Small intestine (tissue), 7 donors: Measurements from ENCODE around the gene MEIS2. TPM values are rescaled to one million over a fixed set of nuclear protein-coding genes. Genes with fewer than 3 reads are reported as not detected.

ENCODE experiments used
- DNase-seq, 2 donors: peaks; one replicate each; pipeline versions ENCODE4 v3.0.0 to v3.0.0-alpha.2; 2013
- FAIRE-seq: peaks from 2 replicates; lab custom pipeline; 2012; peaks lifted over from hg19 to GRCh38; lab: Jason Lieb, UNC
- H3K27ac ChIP-seq, 3 donors: one replicate each; pipeline ENCODE4 v1.5.1; 2013; ENCODE audit warnings: low read length in 2 of 3, mild to moderate bottlenecking in 2 of 3, control low read depth in 1 of 3, inconsistent platforms in 1 of 3, low read depth in 1 of 3, moderate library complexity in 1 of 3
- H3K27me3 ChIP-seq, 3 donors: one replicate each; pipeline ENCODE4 v1.6.1; 2013; ENCODE audit warnings: low read length in 3 of 3, inconsistent platforms in 1 of 3; ENCODE audit not compliant: control insufficient read depth in 3 of 3, insufficient read depth in 3 of 3
- H3K36me3 ChIP-seq, 3 donors: one replicate each; pipeline ENCODE4 v1.6.1; 2013; ENCODE audit warnings: low read length in 3 of 3, inconsistent platforms in 1 of 3, low read depth in 1 of 3, mild to moderate bottlenecking in 1 of 3, moderate library complexity in 1 of 3; ENCODE audit not compliant: control insufficient read depth in 3 of 3, insufficient read depth in 2 of 3
- H3K4me1 ChIP-seq, 3 donors: one replicate each; pipeline ENCODE4 v1.6.1; 2013; ENCODE audit warnings: low read length in 2 of 3, inconsistent platforms in 1 of 3, low read depth in 1 of 3, mild to moderate bottlenecking in 1 of 3, moderate library complexity in 1 of 3; ENCODE audit not compliant: control insufficient read depth in 3 of 3, insufficient read depth in 2 of 3
- H3K4me3 ChIP-seq, 3 donors: one replicate each; pipeline ENCODE4 v1.5.1; 2013; ENCODE audit warnings: low read length in 3 of 3, control low read depth in 1 of 3, inconsistent platforms in 1 of 3, low read depth in 1 of 3, mild to moderate bottlenecking in 1 of 3, moderate library complexity in 1 of 3
- H3K9me3 ChIP-seq, 2 donors: one replicate each; pipeline ENCODE4 v1.6.1; 2013; ENCODE audit warnings: low read depth in 1 of 2, low read length in 1 of 2; ENCODE audit not compliant: control insufficient read depth in 2 of 2, insufficient read depth in 1 of 2
- WGBS, 3 donors: extraction: QIAGEN DNeasy Blood & Tissue Kit; methylation state at CpG; one replicate each; pipeline ENCODE4 v1.1.7; 2013; 5-methylcytosine and 5-hydroxymethylcytosine counted together
- polyA plus RNA-seq, 4 donors: library from polyadenylated mRNA; stranded (reverse) in 3 of 4; unstranded in 1 of 4; fragments of 200-250 nt in 3 of 4; fragments of 120-200 nt in 1 of 4; gene quantifications; one replicate each; pipeline versions ENCODE4 v1.2.1 to v1.2.3, GENCODE V29; 2013
- donor health status: healthy with polysubstance abuse.
- donor health status: control.
- donor health status: control.
- donor health status: Bipolar disorder and iron deficiency.
- donor health status: healthy.

Gene MEIS2
- polyA plus RNA-seq, 4 donors = 5.4 to 13.2 (median 10.2) TPM

DNA sequence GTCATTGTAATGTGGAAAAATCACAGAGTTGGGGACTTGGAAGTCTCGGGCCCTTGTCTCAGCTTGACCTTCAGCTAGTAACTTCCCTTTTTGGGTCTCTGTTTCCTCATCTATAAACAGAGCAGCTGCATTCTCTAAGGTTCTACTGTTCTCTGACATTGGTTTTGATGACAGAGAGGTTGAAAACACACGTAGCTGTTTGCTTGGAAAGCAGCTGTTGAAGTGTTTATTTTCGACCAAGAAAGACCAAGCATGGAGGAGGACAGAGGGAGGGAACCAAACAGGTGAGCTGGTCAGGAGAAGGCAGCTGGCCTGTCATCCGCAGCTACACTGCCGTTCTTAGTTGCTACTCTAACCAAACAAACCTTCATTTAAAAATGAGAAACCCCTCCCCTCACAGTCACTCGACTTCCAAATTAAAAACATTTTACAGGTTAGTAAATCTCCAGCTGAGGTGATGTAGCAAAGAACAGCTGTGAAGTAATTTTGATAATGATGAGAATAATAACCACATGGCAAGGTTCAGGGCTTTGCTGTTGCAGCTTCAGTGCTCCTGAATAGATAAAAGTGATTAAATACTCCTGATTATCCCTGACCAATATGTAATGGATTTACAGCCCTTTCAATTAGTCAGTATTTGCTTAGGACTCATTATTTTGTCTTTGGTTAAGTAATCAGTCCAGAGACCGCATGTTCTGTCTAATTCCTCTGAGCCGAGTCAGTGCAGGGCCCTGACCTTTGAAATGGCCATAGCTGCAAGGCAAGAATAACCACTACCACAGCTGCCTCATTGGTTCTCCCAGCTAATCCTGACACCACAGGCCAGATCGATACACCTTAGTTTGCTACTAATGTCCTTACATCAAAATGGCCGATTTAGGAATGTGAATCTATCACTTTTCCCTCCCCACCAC is 65.3 kb downstream of the MEIS2 start:
- H3K4me1 ChIP-seq = peaks cover 2 to 16% (median 3%) of the 10 kb centered on the region in 3 donors
- DNase-seq = peak; percentile 36 to 86
- WGBS, 3 donors = 59 to 66% (median 66%) methylated on average over 10 of the region's 10 CpGs
- H3K9me3 ChIP-seq = no peaks in the 10 kb centered on the region
- no peaks in the 10 kb centered on the region for H3K27me3 ChIP-seq
- H3K4me3 ChIP-seq = no peak overlapping the region
- H3K36me3 ChIP-seq = peaks cover 0 to 2% (median 0%) of the 10 kb centered on the region in 3 donors
- H3K27ac ChIP-seq = no peak overlapping the region
- no peak for FAIRE-seq

DNA sequence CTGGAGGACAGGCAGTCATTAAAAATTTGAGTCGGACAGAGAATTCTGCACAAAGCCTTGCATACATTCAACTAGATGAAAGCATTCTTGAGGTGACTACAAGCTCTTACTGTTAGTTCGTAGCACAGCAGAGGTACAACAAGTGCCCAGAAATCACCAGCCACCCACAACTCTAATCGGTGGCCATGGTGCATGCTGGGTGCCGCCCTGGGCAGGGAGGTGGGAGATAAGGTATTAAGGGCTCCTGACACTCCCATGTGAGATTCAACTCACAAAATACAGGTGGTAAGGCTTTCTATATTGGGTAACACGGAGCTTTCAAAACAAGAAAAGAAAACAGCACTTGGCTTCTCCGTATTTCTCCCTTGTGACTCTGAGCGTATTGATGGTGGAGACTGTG is 66.0 kb downstream of the MEIS2 start:
- no peaks in the 10 kb centered on the region for H3K27me3 ChIP-seq
- 89 to 94% (median 92%) methylated on average over 7 of the region's 7 CpGs for WGBS, 3 donors

DNA sequence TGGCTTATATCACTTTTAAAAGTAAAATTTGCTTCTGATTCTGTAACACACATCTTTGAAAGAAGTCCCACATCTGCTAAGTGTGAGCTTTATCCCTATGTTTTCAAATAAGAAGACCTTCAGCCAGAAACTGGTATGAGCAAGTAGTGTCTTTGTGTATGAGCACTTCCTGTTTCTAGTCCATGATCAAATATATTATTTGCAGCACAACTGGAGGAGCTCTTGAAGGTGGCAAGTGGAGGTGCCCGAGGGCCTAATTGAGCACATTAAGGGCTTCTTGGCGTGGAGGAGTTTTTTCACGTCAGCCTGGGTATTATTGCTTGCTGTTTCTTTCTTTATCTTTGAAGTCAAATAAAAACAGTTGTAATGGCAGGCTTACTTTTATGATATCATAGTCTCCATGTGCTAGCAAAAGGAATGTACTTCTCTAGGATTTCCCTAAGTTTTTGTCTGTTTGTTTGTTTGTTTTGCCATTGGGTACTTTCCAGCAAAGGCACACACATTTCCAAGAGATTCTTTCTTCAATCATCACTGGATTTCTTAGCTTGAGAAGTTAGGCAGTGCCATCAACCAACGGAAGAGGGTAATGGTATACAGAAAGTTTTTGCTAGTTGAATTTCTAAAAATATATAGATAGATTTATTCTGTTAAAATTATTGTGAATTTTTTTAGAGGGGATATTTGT is 68.1 kb downstream of the MEIS2 start:
- Histone ChIP-seq H3K36me3 (peaks cover 0 to 2% (median 0%) of the 10 kb centered on the region in 3 donors), H3K27ac (no peak overlapping the region), H3K4me3 (no peak overlapping the region), H3K4me1 (peaks cover 2 to 16% (median 3%) of the 10 kb centered on the region in 3 donors), H3K27me3 (no peaks in the 10 kb centered on the region), H3K9me3 (no peaks in the 10 kb centered on the region)
- DNase-seq = no peak
- no peak for FAIRE-seq
- WGBS, 3 donors = 70 to 77% (median 74%) methylated on average over 4 of the region's 4 CpGs

More for the DNA sequence above, 66.0 kb downstream of the MEIS2 start:
- no peaks in the 10 kb centered on the region for H3K9me3 ChIP-seq
- peaks cover 2 to 16% (median 3%) of the 10 kb centered on the region in 3 donors for H3K4me1 ChIP-seq
- FAIRE-seq (no peak), DNase-seq (no peak)
- no peak overlapping the region for H3K4me3 ChIP-seq
- no peak overlapping the region for H3K27ac ChIP-seq
- H3K36me3 ChIP-seq = peaks cover 0 to 2% (median 0%) of the 10 kb centered on the region in 3 donors

DNA sequence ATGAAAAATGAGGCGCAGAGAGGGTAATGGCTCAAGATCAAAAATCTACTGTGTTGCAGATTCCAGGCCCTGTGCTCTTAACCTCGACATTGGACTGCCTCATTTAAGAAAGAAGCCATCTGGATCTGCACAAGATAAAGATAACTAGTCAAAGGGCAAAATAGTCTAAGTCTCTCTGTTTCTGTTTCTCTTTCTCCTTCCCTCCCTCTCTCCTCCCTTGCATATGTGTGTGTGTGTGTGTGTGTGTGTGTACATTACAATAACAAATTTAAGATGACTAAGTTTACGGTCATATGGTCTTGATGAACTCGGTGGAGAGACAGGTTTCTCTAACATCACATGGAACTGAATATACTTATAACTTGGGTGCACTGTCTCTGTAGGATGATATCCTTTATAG is 69.2 kb downstream of the MEIS2 start:
- no peak for FAIRE-seq
- H3K27me3 ChIP-seq = no peaks in the 10 kb centered on the region
- DNase-seq = peak in 1 of 2 donors; percentile 38
- no peak overlapping the region for H3K27ac ChIP-seq
- peaks cover under 1 to 16% (median 3%) of the 10 kb centered on the region in 3 donors for H3K4me1 ChIP-seq
- H3K4me3 ChIP-seq = no peak overlapping the region
- H3K9me3 ChIP-seq = no peaks in the 10 kb centered on the region
- 43 to 49% (median 44%) methylated on average over 4 of the region's 4 CpGs for WGBS, 3 donors
- peaks cover 0 to 2% (median 0%) of the 10 kb centered on the region in 3 donors for H3K36me3 ChIP-seq

DNA sequence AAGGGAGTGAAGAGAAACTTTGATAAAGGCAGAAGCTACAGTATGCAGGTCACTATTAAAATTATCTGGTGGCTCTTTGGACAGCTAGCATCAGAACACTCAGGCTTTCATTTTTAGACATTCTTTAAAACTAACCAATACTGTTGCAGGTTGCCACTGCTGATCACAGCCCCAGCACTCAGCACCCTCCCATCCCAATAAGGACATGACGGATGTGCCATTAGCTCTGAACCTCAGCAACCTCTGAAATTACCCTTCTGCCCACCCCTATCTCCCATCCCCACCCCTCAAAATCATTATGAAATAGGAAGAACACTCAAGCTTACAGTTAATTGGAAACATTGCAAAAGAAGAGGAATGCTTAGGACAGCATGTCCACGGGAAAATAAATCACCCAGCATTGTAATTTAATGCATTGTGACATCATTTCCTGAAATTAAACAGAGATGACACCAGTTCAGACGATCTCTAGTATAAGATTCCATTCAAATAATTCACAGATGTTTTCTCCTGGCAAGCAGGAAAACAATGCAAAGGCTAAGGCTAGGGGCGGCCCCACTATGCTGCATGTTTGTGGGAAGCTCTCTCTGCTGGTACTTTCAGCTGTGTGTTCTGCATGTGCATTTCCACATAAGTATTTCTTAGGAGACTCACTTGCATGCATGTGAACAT is 71.6 kb downstream of the MEIS2 start:
- no peak for DNase-seq
- peaks cover 0 to 4% (median 3%) of the 10 kb centered on the region in 3 donors for H3K4me1 ChIP-seq
- FAIRE-seq = no peak
- H3K36me3 ChIP-seq = peaks cover 0 to 2% (median 0%) of the 10 kb centered on the region in 3 donors
- H3K9me3 ChIP-seq = no peaks in the 10 kb centered on the region
- 66 to 92% (median 83%) methylated on average over 4 of the region's 4 CpGs for WGBS, 3 donors
- no peak overlapping the region for H3K4me3 ChIP-seq
- no peaks in the 10 kb centered on the region for H3K27me3 ChIP-seq
- no peak overlapping the region for H3K27ac ChIP-seq

DNA sequence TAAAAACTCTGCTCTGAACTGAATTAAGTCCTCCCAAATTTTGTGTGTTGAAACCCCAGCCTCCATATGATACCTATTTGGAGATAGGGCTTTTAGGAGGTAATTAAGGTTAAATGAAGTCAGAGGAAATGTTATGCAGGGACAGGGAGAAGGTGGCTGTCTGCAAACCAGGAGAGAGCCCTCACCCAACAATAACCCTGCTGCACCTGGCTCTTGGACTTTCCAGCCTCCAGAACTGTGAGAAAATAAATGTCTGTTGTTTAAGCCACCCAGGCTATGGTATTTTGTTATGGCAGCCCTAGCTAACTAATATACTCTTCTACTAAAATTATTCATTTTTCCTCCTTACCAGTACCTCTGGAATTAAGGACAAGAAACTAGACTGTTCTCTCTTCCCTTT is 79.5 kb downstream of the MEIS2 start:
- no peaks in the 10 kb centered on the region for H3K27me3 ChIP-seq
- H3K4me3 ChIP-seq = no peak overlapping the region
- no peak overlapping the region for H3K27ac ChIP-seq

DNA sequence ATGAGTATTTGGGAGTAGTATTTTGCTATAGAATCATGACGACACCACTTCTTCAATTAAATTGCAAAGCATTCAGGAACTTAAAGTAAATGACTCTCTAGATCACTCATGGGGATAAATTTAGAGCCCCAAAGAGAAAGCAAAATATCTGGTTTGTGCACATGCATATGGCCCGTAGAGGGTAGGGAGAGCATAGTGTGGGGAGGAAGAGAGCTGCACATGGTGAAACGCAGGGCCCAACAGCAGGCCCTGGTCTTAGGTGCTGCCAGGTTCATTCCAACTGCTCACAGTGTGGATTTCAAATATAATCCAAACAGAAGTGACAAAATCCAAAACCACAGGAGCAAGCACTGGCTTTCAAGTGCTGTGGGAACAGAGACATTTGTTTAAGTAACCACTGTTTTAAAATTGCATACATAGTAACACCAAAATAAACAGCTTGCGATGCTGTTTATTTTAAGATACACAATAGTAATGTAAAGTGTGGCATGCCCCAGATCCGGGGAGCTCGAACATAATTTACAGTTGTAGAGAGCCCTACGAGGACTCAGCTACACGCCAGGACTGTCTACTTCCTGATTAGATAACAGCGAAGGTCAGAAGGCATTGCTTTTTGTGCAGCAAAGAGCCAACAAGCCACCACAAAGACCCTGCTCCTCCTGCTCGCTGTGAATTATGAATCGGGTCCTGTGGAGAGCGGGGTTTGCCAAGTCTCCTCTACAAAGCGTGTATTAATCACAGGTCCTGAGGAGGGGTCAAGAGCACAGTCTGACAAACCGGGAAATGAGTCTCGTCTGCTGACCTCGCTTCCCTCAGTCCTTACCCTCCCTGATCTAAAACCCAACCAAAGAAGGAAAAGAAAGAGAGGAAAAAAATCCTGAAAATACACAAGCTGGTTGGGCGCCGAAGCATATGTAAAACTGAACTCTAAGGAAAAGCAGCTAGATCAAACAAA is 80.6 kb downstream of the MEIS2 start:
- H3K36me3 ChIP-seq = no peaks in the 10 kb centered on the region
- H3K9me3 ChIP-seq = peaks cover 0 to 2% of the 10 kb centered on the region in 2 donors
- FAIRE-seq (no peak), DNase-seq (peak; percentile 31 to 49)
- peaks cover 0 to 10% (median 8%) of the 10 kb centered on the region in 3 donors for H3K4me1 ChIP-seq
- peak overlapping the region in 2 of 3 donors; percentile 14 to 47 for H3K27ac ChIP-seq
- 40 to 51% (median 50%) methylated on average over 18 of the region's 18 CpGs for whole genome bisulfite sequencing, 3 donors
- H3K27me3 ChIP-seq = no peaks in the 10 kb centered on the region
- H3K4me3 ChIP-seq = no peak overlapping the region

More for the DNA sequence above, 79.5 kb downstream of the MEIS2 start:
- H3K9me3 ChIP-seq = peaks cover 0 to 2% of the 10 kb centered on the region in 2 donors
- DNase-seq (no peak), FAIRE-seq (no peak)
- peaks cover 0 to 10% (median 8%) of the 10 kb centered on the region in 3 donors for H3K4me1 ChIP-seq
- no peaks in the 10 kb centered on the region for H3K36me3 ChIP-seq
